Tibial nerve (tissue), 4 donors: Measurements from ENCODE around the gene DIABLO.

Experiments used
- EP300 ChIP-seq, 2 donors: sonication (generic); formaldehyde crosslinking; IDR thresholded peaks; one replicate each; pipeline ENCODE4 v1.6.1; 2017; ENCODE audit warnings: antibody characterized with exemption in 2 of 2, mild to moderate bottlenecking in 1 of 2
- POLR2A ChIP-seq, 2 donors: fragments of 450-650 bp; IDR thresholded peaks; one replicate each; pipeline ENCODE4 v1.6.1; 2017; ENCODE audit warnings: antibody characterized with exemption in 2 of 2, mild to moderate bottlenecking in 2 of 2, moderate library complexity in 2 of 2
- TF ChIP-seq, protein P1 (sequence below), 5 experiments: fragments of 200-600 bp in 3 of 5; fragments of 450-650 bp in 2 of 5; sonication (generic) in 3 of 5; IDR thresholded peaks; one replicate each; pipeline ENCODE4 v1.5.1; 2016 to 2019; ENCODE audit warnings: antibody characterized with exemption in 5 of 5, mild to moderate bottlenecking in 3 of 5, moderate library complexity in 2 of 5

DNA sequence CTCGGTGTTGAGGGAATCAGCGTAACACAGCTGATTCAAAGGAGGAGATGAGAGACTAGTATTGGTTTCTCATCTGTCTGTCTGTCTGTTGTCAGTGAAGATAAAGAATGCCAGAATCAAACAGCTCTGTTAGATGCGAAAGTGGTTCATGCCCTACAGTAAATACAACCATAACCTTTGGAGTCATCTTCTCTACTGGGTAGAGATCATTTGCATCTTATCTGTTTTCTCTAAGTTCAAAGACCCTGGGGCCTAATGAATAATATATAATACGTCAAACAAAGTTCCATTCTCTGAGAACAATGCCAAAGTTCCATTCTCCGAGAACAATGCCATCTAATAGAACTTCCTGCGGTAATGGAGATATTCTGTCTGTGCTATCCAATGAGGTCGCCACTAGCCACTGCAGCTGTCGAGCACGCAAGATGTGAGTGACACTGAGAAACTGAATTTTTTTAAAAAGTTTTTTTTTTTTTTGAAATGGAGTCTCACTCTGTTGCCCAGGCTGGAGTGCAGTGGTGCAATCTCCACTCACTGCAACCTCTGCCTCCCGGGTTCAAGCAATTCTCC is 58.4 kb downstream of the DIABLO start:
- TF ChIP-seq, protein P1, sequence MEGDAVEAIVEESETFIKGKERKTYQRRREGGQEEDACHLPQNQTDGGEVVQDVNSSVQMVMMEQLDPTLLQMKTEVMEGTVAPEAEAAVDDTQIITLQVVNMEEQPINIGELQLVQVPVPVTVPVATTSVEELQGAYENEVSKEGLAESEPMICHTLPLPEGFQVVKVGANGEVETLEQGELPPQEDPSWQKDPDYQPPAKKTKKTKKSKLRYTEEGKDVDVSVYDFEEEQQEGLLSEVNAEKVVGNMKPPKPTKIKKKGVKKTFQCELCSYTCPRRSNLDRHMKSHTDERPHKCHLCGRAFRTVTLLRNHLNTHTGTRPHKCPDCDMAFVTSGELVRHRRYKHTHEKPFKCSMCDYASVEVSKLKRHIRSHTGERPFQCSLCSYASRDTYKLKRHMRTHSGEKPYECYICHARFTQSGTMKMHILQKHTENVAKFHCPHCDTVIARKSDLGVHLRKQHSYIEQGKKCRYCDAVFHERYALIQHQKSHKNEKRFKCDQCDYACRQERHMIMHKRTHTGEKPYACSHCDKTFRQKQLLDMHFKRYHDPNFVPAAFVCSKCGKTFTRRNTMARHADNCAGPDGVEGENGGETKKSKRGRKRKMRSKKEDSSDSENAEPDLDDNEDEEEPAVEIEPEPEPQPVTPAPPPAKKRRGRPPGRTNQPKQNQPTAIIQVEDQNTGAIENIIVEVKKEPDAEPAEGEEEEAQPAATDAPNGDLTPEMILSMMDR (IDR thresholded peaks at IDR 0.05), result no peak
- TF ChIP-seq EP300 (IDR thresholded peaks at IDR 0.05) (no peak), POLR2A (IDR thresholded peaks at IDR 0.05) (no peak)
